GM12875 (cell line): Measurements from ENCODE around the gene GSC2.

Experiments
- H3K4me3 ChIP-seq: one replicate; pipeline ENCODE4 v1.5.1; 2011; ENCODE audit warnings: low read depth, low read length, control low read depth
- CTCF ChIP-seq: IDR thresholded peaks from 2 replicates; pipeline ENCODE4 v1.5.1; 2011; ENCODE audit warnings: low read depth, mild to moderate bottlenecking, control low read depth, inconsistent platforms, low read length, moderate library complexity, borderline replicate concordance; ENCODE audit not compliant: insufficient read depth

The GSC2 gene

GRCh38 chr22:19149991-19150390 lies at the start of gene GSC2:
TSS of gene GSC2 (minus strand) at chr22:19150292. CDS start at chr22:19150283, 9 bp downstream.
- H3K4me3 ChIP-seq: no peak within 1 kb of the TSS
- no peak for TF ChIP-seq CTCF

GRCh38 chr22:19199479-19199878 lies 49.4 kb upstream of the GSC2 start:
- no peak overlapping the region for H3K4me3 ChIP-seq
- no peak for TF ChIP-seq CTCF

- H3K4me3 ChIP-seq: no peak overlapping the region
- no peak for TF ChIP-seq CTCF
Measured at GRCh38 chr22:19197997-19198865, 48.1 kb upstream of the GSC2 start.

- TF ChIP-seq CTCF: no peak
- H3K4me3 ChIP-seq: no peak overlapping the region
Measured at GRCh38 chr22:19196841-19197612, 46.9 kb upstream of the GSC2 start.

- no peak for TF ChIP-seq CTCF
- no peak overlapping the region for H3K4me3 ChIP-seq
Measured at GRCh38 chr22:19195796-19196731, 46.0 kb upstream of the GSC2 start.

GRCh38 chr22:19194766-19195536 lies 44.9 kb upstream of the GSC2 start:
- no peak overlapping the region for H3K4me3 ChIP-seq

More at GRCh38 chr22:19194766-19195536, 44.9 kb upstream of the GSC2 start:
- TF ChIP-seq CTCF: no peak
